GM23248 (cell line): ENCODE data around the gene GHRL.

Experiments
- EZH2 ChIP-seq: fragments of 200-600 bp; sonication (generic); IDR thresholded peaks from 2 replicates; pipeline ENCODE4 v1.6.1; 2018; ENCODE audit warnings: antibody characterized with exemption, mild to moderate bottlenecking; ENCODE audit not compliant: insufficient read depth, poor library complexity, severe bottlenecking
- EZH2phosphoT487 ChIP-seq: fragments of 200-600 bp; sonication (generic); IDR thresholded peaks from 2 replicates; pipeline ENCODE4 v1.6.1; 2018; ENCODE audit warnings: antibody characterized with exemption, moderate library complexity, mild to moderate bottlenecking, low read depth; ENCODE audit not compliant: insufficient read depth

DNA sequence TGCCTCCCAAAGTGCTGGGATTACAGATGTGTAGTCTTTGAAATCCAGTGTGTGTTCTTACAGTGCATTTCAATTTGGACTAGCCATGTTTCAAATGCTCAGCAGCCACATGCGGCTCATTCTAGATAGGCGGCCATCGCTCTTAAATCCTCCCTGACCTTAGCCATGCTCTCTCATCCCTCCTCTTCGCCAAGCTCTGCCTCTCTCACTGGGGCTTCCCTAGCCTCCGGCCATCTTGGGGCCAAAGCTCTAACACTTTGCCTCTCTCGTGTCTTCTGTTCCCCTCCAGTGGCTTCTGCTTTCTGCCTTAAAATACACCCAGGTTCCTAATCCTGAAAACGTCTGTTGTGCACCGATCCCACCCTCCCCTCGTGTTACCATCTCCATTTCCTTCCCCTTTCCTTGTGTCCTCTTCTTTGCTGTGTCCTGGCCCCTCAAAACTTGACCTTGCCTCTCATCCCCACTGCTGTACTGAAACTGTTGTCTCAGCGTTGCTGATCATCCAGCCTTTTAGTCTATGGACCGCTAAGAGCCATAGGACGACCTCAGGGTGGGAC lies 1.4 kb upstream of the GHRL start:
- TF ChIP-seq EZH2phosphoT487 (no peak), EZH2 (no peak)
